Fibroblast of lung (primary cell): Measurements from ENCODE around the gene KIAA1671.

Experiments
- EZH2 ChIP-seq: IDR thresholded peaks from 2 replicates; pipeline ENCODE4 v1.5.1; 2012; ENCODE audit warnings: low read length, control low read depth, mild to moderate bottlenecking; ENCODE audit errors: missing control alignments
- TF ChIP-seq, protein P1 (sequence below), 2 donors: IDR thresholded peaks in 1 of 2; conservative IDR thresholded peaks in 1 of 2; 1 replicate in 1 of 2; 2 replicates in 1 of 2; pipeline ENCODE4 v1.5.1; 2011 to 2012; ENCODE audit warnings: low read length in 2 of 2, control low read depth in 1 of 2, inconsistent platforms in 1 of 2, low read depth in 1 of 2, mild to moderate bottlenecking in 1 of 2

DNA sequence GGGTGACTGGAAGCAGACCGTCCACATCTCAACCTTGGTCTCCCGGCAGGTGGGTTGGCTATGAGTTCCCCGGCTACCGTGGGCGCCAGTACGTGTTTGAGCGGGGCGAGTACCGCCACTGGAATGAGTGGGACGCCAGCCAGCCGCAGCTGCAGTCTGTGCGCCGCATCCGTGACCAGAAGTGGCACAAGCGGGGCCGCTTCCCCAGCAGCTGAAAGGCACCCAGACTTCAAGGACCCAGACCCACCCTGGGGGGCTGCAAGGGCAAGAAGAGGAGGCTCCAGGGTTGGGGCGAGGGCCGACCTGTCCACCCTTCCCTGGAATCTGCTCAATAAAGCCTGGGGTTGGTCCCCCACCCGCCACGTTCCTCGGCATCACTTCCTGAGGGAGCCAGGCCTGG, 254.5 kb downstream of the KIAA1671 start:
- no peak for TF ChIP-seq EZH2
- TF ChIP-seq, protein P1, sequence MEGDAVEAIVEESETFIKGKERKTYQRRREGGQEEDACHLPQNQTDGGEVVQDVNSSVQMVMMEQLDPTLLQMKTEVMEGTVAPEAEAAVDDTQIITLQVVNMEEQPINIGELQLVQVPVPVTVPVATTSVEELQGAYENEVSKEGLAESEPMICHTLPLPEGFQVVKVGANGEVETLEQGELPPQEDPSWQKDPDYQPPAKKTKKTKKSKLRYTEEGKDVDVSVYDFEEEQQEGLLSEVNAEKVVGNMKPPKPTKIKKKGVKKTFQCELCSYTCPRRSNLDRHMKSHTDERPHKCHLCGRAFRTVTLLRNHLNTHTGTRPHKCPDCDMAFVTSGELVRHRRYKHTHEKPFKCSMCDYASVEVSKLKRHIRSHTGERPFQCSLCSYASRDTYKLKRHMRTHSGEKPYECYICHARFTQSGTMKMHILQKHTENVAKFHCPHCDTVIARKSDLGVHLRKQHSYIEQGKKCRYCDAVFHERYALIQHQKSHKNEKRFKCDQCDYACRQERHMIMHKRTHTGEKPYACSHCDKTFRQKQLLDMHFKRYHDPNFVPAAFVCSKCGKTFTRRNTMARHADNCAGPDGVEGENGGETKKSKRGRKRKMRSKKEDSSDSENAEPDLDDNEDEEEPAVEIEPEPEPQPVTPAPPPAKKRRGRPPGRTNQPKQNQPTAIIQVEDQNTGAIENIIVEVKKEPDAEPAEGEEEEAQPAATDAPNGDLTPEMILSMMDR (conservative IDR thresholded peaks at IDR 0.05 in 1 of 2, IDR thresholded peaks at IDR 0.05 in 1 of 2; ENCODE audit: low read depth in 1 of 2, low read length in 2 of 2): no peak
